Calu3 (cell line): ENCODE results near the gene XPO4. TPM values are rescaled to one million over a fixed set of nuclear protein-coding genes. Genes with fewer than 3 reads are reported as not detected.

ENCODE experiments used
- BruUV-seq: library from RNA; stranded (reverse); fragments of 400-500 nt; replicated peaks from 2 replicates; lab custom pipeline; 2021; lab: Mats Ljungman, UMichigan
- CTCF ChIA-PET: fragments of 300-600 bp; sonication (Branson Sonifier 250); formaldehyde crosslinking; loops from one replicate; lab custom pipeline; 2022; ENCODE audit warnings: antibody characterized with exemption; lab: Charles Lee
- DNase-seq: peaks from one replicate; pipeline ENCODE4 v3.0.0; 2022
- H3K27ac Mint-ChIP-seq: one replicate; pipeline ENCODE4 v1.8.0; 2022; ENCODE audit warnings: mixed read lengths; ENCODE audit not compliant: unreplicated experiment
- H3K27me3 Mint-ChIP-seq: one replicate; pipeline ENCODE4 v1.8.0; 2022; ENCODE audit warnings: mixed read lengths; ENCODE audit not compliant: unreplicated experiment
- H3K36me3 Mint-ChIP-seq: one replicate; pipeline ENCODE4 v1.8.0; 2022; ENCODE audit warnings: mild to moderate bottlenecking, moderate library complexity, mixed read lengths; ENCODE audit not compliant: insufficient read depth, unreplicated experiment
- H3K4me1 Mint-ChIP-seq: one replicate; pipeline ENCODE4 v1.8.0; 2022; ENCODE audit warnings: mild to moderate bottlenecking, low read depth, mixed read lengths; ENCODE audit not compliant: unreplicated experiment
- H3K4me3 Mint-ChIP-seq: one replicate; pipeline ENCODE4 v1.8.0; 2022; ENCODE audit warnings: mild to moderate bottlenecking, low read depth, moderate library complexity, mixed read lengths; ENCODE audit not compliant: unreplicated experiment
- H3K9me3 Mint-ChIP-seq: one replicate; pipeline ENCODE4 v1.8.0; 2022; ENCODE audit warnings: low read depth, mixed read lengths; ENCODE audit not compliant: unreplicated experiment
- intact Hi-C: fragments of 100-400 bp; cut with micrococcal nuclease; formaldehyde crosslinking; loops from one replicate; pipeline ENCODE4 v1.10.0; 2022; ENCODE audit not compliant: unreplicated experiment
- total RNA-seq: library from RNA; stranded (reverse); gene quantifications from 2 replicates; pipeline ENCODE4 v1.2.3, GENCODE V29; 2022
- TF ChIP-seq, protein P1 (sequence below): fragments of 200-600 bp; IDR thresholded peaks from one replicate; pipeline ENCODE4 v1.8.0; 2022; ENCODE audit warnings: antibody characterized with exemption; ENCODE audit not compliant: unreplicated experiment

XPO4 gene
- total RNA-seq, 1 experiment from 2014 or later = 13.6 TPM

DNA sequence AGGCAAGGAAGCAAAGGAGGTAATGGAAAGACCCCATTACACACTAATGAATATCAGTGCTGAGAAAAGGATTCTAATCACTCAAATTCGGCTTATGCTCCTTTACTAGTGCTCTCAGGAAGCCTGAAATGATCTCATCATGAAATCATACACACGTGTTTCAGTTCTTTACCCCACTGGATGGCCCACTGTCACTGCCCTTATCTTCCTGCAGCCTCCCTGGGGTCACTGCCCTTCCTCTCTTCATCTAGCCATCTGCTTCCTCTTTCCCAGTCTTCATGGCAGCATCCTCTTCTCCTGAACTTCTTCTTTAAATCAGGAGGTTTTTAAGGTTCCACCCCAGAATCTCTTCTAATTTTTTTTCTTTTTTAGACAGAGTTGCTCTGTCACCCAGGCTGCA, 100.8 kb downstream of the XPO4 start:
- H3K27ac Mint-ChIP-seq = no peak overlapping the region
- intact Hi-C loops = no loop called here
- TF ChIP-seq, protein P1, sequence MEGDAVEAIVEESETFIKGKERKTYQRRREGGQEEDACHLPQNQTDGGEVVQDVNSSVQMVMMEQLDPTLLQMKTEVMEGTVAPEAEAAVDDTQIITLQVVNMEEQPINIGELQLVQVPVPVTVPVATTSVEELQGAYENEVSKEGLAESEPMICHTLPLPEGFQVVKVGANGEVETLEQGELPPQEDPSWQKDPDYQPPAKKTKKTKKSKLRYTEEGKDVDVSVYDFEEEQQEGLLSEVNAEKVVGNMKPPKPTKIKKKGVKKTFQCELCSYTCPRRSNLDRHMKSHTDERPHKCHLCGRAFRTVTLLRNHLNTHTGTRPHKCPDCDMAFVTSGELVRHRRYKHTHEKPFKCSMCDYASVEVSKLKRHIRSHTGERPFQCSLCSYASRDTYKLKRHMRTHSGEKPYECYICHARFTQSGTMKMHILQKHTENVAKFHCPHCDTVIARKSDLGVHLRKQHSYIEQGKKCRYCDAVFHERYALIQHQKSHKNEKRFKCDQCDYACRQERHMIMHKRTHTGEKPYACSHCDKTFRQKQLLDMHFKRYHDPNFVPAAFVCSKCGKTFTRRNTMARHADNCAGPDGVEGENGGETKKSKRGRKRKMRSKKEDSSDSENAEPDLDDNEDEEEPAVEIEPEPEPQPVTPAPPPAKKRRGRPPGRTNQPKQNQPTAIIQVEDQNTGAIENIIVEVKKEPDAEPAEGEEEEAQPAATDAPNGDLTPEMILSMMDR = no peak
- H3K27me3 Mint-ChIP-seq = no peaks in the 10 kb centered on the region
- no peak overlapping the region for H3K4me3 Mint-ChIP-seq
- no TSS peak for BruUV-seq
- no peaks in the 10 kb centered on the region for H3K4me1 Mint-ChIP-seq
- H3K36me3 Mint-ChIP-seq = no peaks in the 10 kb centered on the region
- no peaks in the 10 kb centered on the region for H3K9me3 Mint-ChIP-seq
- CTCF ChIA-PET = no interaction called here
- no peak for DNase-seq

DNA sequence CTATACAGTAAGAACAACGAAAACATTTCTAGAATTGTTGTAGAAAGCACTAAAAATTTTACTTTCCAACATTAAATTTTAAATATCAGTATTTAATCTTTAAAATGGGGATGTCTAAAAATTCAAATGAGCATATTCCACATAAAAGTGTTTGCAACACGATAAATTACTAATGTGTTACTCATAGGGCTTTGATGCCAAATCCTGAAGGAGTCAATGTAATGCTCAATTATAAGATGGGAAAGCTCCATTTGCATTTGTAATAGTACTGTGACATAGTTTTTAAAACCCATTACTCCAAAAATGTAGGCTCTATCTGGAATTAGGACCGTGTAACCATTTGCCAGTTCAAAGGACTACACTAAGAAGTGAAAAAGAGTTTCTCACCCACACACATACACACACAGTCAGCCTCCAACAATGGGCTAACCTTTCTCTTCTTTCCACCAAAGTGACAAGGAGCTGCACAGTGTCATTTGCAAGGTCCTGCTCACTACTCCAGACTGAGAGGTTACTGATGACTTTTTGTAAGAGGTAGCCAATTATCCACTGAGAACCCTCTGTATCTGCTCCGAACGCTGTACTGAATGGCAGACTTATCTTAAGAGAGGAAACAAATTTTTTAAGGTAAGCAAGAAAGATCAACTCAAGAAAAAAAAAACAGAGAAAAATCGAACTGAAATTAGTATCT, 102.7 kb downstream of the XPO4 start:
- no TSS peak for BruUV-seq
- Mint-ChIP-seq H3K9me3 (no peaks in the 10 kb centered on the region), H3K4me1 (no peaks in the 10 kb centered on the region), H3K4me3 (no peak overlapping the region), H3K27me3 (no peaks in the 10 kb centered on the region), H3K36me3 (no peaks in the 10 kb centered on the region), H3K27ac (no peak overlapping the region)
- CTCF ChIA-PET = no interaction called here
- intact Hi-C loops = no loop called here
- DNase-seq = no peak
- TF ChIP-seq, protein P1 = no peak

DNA sequence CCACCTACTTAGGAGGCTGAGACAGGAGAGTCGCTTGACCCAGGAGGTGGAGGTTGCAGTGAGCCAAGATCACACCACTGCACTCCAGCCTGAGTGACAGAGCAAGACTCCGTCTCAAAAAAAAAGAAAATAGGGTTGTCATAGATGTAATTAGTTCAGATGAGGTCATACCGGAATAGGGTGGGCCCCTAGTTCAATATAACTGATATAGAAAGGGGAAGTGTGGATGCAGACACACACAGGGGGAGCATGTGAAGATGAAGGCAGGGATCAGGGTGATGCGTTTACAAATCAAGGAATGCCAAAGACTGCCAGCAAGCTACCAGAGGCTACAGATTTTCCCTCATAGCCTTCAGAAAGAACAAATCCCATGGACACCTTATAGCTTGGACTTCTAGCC, 104.5 kb downstream of the XPO4 start:
- H3K4me3 Mint-ChIP-seq = no peak overlapping the region
- DNase-seq = no peak
- no peaks in the 10 kb centered on the region for H3K9me3 Mint-ChIP-seq
- no TSS peak for BruUV-seq
- no peak overlapping the region for H3K27ac Mint-ChIP-seq
- CTCF ChIA-PET = no interaction called here
- intact Hi-C loops = no loop called here
- TF ChIP-seq, protein P1 = no peak
- no peaks in the 10 kb centered on the region for H3K36me3 Mint-ChIP-seq
- no peaks in the 10 kb centered on the region for H3K4me1 Mint-ChIP-seq
- H3K27me3 Mint-ChIP-seq = no peaks in the 10 kb centered on the region

DNA sequence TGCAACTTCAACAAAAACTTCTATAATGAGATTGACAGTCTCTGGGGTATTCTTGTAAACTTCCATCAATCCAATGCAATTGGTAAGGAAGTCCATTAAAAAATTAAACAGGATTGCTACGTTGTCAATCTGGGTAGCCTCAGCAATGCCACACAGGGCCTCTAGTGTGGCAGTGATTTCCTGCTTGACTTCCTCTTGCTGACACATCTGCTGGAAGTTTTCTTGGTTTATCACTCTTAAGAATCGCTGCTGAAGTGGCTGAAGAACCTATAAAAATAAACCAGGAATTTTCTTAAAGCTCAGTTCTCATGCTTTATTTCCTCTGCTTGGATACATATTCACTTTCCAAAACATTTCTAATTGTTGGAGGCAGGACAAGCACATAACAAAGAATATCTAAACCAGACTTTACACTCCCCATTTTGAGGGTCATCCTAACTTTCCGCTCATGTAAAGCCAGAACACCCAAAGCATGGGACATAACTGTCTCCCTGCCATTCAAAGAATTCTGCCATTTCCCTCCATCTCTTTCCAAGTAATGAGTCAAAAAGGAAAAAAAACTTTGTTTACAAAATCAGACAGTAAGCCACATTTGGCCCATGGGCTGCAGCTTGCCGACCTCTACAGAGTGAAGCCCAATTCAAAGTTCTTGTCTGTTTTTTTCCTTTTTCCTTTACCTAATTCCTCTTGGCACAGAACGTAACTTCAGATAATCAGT, 105.6 kb downstream of the XPO4 start:
- Mint-ChIP-seq H3K4me3 (no peak overlapping the region), H3K9me3 (no peaks in the 10 kb centered on the region), H3K4me1 (no peaks in the 10 kb centered on the region), H3K36me3 (no peaks in the 10 kb centered on the region), H3K27me3 (no peaks in the 10 kb centered on the region), H3K27ac (no peak overlapping the region)
- BruUV-seq = no TSS peak
- TF ChIP-seq, protein P1 = no peak
- intact Hi-C loops = no loop called here
- CTCF ChIA-PET = no interaction called here
- no peak for DNase-seq
